Measurements from ENCODE around the gene ATL1.

The ATL1 gene

DNA sequence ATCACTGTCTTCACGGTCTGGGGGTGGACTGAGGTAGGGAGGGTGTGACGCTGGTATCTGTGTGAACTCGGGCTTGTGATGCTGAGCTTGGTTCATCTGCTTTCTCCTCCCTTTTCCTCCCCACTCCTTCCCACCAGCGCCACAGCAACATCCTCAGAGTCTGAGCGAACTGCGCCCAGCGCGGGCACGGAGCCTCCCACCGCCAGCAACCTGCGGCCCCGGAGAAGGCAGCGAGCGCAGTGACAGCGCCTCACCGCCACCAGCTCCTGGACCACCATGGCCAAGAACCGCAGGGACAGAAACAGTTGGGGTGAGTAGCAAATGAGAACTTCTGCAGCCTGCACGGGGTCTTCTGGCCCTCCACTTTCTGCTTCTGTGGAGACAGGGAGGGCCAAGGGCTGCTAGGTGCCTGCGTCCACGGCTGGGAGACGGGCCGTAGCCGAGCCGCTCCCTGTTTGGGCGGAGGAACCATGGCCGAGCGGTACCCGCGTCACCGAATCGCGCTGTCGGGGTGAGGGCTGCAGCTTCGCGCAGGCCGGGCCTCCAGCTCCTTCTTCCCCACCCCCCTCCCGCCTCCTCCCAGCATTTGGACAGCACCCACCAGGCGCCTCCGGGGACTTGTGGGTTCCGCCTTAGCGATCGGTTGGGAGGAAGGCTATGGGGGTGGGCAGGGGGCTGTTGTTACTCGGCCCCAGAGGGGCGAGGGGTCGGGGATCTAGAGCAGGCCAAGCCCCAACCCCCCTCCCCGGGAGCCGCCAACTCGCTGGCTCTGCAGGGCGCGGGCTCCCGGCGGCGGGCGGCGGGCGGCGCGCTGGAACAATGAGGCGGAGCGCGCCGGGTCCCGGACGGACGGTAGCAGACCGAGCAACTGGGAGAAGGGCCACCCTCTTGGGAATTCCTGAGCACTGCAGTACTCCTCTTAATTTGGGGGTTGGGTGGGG lies at the start of gene ATL1:
ATL1 (plus strand) TSS at position 156 of the 941 bp plus-strand sequence; CDS start at position 277, 121 bp downstream.
- peak; percentile 47 for DNase-seq (ENCODE audit: low read depth)

DNA sequence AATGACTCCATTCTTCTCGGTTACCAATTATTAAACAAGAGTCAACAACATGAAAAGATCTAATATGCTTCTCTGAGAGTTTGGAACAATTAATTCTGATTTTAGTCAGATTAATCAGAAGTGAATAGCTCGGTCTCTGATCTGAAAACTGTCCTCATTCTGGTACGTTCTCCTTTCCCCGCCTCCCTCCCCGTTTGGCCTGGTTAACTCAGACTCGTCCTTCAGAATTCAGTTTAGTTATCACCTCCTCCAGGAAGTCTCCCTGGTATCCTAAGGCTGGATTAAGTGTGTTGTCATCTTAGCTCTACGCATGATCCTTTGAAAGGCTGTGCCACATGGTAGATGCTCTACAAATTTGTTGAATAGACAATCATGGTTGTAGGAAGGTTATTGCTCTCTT lies 49.8 kb upstream of the ATL1 start:
- DNase-seq (ENCODE audit: low read depth) = no peak

DNA sequence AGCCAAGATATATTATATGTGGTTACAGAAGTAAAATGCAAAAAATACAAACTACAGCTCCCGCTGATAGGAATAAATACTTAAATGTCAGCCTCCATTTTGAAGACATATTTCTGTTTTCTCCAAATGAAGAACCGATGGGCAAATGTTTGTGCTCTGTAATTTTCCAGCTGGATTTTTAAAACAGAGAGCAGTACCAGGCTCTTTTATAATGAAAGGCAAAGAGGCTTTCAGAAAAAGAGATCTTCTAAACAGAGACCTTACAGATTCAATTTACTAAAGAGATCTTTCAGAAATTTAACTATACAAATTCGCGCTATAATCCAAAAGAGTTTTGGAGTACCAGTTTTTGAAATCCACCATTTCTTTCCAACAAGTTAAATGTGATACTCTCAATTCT lies 47.5 kb upstream of the ATL1 start:
- DNase-seq (ENCODE audit: low read depth) = no peak

DNA sequence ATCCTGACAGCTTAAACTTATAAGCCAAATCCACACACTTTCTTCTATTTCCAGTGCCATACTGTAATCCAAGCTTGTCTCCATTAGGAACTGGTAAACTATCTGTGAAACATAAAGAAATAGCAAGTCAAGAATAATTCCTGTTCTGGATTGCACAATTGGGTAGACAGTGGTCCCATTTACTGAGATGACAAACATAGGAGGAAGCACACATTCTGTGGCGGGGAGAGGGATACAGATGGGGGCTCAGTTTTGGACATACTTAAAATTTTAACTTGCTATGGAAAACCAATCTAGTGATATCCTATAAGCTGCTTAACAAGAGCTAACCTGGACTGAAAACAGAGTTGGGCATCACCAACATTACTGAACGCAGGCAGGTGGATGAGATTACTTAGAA lies 43.9 kb upstream of the ATL1 start:
- no peak for DNase-seq (ENCODE audit: low read depth)

DNA sequence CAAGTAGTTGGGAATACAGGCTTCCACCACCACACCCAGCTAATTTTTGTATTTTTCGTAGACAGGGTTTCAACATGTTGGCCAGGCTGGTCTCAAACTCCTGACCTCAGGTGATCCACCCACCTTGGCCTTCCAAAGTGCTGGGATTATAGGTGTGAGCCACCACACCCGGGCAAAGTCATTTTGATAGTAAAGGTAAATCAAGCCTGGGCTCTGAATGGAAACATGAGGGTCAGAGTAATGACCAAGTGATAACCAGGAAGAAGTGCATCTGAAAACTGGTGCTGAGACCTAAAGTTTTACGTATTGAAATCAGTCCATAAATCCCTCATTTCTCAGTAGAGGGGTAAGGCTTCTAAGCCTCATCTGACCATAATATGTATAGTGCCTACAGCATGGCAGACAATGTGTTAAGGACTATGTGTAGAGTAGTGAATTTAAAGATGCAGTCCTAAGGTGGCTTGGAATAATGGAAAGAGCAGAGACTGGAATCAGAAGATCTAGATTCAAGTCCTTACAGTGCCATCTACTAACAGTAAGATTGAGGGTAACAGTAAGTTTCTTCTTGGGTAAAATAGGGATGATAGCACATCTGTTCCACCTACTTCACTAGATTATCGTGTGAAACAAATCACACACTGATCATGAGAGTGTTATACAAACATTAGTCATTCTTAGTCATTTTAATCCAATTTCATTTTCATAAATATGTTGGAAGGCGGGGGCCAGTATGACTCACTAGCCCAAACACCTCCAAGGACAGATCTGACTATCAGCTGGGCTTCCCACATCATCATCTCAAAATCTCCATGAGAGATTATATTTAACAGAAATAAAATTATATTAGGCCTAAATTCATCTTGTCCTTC lies 38.8 kb upstream of the ATL1 start:
- peak; percentile 22 for DNase-seq (ENCODE audit: low read depth)

DNA sequence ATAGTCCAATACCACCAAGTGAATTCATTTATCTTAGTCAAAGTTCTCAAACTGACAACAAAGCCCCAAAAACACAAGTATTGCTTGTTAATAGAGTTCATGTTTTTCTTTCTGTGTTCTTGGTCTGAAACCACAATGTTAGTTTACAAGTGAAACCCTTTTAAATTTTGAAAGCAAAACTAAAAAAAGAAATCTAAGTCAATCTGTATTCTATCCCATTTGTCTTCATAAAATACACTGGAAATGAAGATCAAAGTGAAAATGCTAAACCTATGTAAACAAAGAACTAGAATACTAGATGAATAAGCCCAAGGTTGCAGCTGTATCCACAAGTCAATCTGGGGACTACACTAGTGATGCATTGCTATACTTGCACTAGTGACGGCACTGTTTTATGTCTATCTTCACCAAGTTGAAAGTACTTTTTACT lies 38.0 kb upstream of the ATL1 start:
- no peak for DNase-seq (ENCODE audit: low read depth)

DNA sequence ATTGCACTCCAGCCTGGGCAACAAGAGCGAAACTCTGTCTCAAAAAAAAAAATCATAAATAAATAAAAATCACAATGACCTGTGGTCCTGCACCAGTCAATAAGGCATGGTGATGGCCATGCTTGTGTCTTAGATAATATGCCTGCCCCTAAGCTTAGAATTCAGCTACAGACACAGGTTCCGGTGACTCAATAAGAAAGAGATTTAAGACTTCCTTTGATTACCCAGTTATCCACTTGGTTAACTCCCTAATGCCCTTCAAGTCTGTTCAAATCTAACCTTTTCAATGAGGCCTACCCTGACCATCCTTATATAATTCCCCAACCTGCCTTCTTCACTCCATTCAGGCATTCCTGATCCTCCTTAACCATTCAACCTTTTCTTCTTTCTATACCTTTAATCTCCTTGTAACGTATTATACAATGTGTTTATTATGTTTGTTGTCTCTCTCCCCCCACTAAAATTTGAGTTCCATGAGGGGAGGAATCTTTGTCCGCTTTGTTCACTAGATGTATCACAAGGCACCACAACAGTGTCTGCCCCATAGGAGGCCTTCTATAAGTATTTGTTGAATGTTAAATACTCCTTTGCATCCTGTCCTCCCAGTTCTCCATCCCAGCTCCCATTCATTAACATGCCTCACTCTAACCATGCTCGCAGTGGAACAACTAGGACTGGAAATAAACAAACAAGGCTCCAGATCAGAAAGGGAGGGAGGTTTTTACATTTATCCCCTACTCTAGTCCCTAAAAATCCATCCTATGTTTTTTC lies 36.5 kb upstream of the ATL1 start:
- DNase-seq (ENCODE audit: low read depth) = no peak

DNA sequence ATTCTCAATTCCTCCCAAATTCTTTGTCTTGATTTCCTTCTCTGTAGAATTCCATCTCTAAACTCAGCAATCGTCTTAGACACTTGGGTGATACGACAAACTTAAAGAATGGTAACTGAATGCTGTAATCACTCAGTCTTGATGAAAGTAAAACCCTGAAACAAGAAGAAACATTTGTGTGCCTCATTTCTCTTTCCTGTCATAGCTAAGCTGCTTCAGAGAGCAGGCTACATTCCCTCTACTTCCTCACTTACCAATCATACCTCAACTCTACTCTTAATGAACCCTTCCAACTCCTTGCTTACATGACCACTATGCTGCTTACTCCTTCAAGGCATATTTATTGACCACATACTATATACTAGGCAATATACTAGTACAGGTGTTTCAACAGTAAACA lies 35.9 kb upstream of the ATL1 start:
- no peak for DNase-seq (ENCODE audit: low read depth)

DNA sequence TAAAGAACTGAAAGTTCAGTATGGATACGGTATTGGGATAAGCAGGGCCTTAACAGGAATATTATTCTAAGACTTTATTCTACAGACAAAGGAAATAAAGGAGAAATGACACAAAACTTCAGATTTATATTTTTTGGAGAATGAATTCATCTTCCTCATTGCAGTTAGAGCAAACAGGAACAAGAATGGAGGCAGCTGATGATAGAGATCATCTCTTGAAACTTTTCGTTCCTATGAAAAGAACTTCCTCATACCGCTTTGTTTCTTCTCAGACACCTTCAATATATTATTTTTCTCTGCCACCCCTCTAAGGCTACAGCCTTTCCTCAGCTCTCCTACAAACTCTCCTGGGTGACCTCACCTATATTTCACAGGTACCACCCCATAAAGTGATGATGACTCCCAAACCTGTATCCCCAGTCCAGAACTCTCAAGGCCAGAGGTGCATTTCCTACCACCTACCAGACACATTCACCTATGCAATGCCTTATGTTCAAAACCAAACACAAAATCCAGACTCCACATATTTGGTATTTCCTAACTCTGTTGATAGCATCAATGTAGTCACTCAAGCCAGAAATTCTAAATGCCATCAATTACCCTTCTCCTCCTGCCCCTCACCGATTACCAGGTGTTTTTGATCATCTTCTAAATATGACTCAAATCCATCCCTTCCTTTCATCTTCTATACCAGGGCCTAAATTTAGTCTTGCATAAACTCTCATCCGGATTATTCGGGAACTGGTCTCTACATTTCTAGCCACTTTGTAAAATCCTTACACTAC lies 35.0 kb upstream of the ATL1 start:
- no peak for DNase-seq (ENCODE audit: low read depth)

DNA sequence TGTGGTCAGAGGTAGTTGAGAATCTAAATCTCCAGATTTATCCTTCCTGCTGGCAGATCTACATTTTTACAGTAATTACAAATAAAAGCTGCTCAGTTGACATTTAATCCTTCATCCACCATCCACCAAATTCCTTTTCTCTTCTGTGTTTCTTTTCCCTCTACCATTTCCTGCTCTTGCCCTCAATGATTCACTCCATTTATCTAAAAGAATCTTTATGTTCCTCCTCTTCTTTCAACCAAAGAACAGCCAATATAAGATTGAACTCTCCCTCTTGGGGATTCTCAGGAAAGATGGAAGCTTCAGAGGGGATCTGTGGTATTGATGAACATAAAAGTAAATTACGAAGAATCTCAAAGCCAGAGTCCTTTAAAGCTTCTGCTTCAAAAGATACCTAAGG lies 31.9 kb upstream of the ATL1 start:
- no peak for DNase-seq (ENCODE audit: low read depth)

DNA sequence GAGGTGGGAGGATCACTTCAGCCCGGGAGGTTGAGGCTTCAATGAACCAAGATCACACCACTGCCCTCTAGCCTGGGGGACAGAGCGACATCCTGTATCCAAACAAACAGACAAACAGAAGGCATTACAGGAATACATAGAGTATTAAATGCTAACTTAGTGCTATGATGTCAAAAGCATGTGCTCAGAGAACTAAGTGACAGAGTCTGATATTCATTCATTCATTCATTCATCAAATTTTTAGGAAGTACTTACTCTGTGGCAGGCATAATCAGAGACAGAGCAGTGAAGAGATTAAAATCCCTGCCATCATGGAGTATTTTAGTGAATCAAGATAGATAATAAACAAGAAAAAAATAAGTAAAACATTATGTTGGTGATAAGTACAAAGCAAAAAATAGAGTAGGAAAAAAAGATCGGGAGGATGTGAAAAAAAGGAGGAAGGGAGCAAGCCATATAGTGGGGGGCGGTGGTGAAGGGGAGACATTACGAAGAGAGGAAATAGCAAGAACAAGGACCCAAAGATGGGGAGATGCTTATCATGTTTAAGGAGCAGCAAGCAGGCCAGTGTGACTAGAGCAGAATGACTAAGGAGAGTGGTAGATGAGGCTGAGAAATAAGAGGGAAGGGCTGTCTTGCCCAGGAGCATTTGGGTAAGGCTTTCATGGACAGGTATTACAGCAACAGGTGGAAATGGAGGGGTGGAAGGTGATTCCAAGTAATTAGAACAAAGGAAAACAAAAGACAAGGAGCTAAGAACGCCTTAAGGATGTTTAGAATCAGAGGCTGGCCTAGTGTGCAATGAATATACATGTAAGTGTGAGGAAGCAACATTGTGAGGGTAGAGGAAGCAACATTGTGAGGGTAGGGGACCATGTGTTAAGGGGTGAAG lies 30.4 kb upstream of the ATL1 start:
- DNase-seq (ENCODE audit: low read depth) = no peak

DNA sequence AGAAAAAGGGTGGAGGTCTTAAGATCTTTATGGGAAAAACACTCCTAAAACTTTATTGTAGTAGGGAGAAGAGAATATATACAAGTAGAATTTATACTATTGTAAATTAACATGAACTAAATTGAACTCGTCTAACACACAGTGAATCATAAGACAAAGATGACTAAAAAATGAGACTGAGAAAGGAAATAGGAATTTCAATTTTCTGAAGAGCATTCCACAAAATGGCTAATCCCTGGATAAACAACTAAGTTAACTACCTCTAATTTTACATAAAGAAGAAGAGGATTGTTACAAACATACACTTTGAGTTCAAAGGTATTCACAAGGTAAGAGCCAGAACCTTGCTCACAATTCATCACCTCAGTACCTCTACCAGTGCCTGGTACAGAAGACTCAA lies 29.6 kb upstream of the ATL1 start:
- no peak for DNase-seq (ENCODE audit: low read depth)

DNA sequence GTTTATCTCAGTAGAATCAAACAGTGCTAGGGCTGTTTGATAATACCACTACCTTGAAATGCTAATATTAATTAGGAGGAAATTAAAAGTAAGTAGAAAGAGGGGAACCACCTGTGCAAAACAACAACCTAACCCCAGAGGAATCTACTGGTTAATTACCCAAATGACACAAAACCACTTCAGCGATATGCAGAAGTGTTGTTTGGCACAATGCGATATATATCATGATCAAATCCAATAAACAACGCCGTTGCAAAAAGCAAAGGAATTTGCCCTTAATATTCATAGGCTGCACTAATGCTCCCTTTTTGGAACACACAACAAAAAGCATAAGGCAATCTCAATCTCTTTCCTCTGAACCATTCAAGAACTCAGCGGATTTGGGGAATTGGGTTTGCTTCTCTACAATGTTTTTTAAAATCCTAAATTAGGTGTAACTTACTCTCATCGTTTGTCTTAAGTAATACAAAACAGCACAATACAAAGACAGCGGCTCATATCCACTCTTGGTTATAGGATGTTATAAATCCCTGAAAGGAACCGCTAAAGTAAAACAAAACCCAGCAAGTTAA lies 29.1 kb upstream of the ATL1 start:
- DNase-seq (ENCODE audit: low read depth) = no peak

DNA sequence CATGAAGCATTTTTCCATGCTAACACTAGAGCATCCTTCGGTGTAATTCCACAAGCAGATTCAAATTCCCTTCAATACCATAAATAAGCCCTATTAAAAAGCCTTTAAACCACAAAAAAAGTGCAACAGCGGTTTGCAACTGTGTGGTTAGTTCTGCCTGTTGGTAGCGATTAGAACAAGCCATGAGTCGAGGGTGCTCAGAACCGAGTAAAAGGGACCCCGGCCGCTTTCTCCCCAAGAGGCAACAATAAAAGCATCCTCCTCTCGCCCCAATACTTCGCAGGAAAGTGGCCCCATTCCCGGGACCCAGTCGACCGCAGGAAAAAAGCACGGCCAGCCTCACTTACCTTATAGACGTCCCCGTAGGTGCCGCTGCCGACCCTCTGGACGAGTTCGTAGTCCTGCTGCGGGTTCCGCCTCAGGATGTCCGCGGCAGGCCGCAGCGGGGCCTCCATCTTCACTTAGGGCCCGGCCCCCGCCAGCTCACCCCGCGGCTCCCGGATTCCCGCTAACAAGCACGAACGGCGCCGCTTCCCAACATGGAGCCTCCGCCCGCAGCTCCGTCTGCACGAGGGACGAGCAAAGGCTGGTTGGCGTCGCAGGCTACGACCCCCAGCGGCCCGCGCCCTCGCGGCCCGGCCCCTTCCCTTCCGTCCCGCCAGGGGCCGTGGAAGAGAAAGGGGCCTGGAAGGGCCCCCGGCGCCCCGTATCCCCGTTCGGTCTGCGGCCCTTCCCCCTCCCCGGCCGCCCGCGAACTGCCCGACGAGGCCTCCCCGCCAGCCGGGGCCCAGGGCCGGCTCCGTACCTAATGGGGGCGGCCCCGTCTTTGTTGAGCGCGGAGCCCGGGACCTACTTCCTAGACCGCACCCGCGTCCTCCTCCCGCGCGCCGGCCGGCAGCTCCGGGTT lies 28.1 kb upstream of the ATL1 start:
- no peak for DNase-seq (ENCODE audit: low read depth)

DNA sequence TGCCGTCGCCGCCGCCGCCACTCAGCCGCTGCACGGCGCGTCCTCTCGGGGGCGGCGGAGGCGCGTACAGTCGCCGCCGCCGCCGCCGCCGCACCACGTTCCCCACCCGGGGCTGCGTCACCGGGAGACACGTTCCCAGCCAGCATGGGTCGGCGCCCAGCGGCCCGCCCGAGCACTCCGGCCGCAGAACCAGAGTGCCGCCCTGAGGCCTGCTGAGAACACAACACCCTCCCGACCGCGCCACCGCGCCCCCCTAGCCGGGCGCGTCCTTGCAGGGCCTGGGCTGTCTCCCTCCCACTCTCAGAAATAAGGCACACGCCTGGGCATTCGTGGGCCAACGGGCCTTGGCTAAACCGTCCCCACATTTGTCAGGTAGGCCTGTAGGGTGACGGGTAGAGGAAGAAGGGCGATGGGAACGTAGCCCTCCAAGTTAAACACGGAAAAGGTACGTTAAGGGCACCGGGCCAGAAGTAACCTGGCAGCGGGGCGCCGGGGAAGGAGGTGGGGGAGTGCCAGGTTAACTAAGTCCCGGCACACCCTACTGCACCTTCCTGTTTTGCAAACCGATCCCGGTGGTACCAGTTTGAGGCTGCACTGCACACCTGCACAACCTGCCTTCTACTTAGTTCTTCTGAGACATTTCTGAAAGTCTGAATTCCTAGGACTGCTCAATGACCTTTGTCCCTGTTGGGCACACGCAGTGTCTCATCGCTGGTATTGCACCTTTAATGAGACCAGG lies 27.3 kb upstream of the ATL1 start, which contains the start of gene MAP4K5:
MAP4K5 (minus strand) TSS at position 68 of the 739 bp plus-strand sequence. CDS start 520 bp downstream, outside the sequence.
- peak; percentile 83 for DNase-seq (ENCODE audit: low read depth)

DNA sequence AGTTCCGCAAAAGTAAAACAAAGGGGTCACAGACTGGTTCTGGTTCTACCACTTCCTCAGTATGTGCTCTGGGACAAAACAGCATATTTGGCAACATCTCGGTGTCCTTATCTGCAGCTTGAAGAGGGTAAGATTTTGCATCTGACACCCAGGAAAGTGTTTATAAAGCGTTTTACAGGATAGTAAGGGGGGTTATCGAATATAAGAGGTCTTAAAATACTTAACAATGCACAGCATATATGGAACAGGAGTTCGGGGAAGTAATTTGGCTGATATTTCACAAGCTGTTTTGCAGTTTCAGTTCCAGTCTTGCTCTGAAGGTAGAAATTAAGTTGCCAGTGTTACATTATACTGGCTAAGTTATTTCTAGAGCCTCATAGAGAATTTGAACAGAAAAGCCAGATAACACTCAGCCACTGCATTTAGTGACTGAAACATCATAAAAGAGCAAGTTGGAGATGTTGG lies 26.7 kb upstream of the ATL1 start:
- DNase-seq (ENCODE audit: low read depth) = no peak

DNA sequence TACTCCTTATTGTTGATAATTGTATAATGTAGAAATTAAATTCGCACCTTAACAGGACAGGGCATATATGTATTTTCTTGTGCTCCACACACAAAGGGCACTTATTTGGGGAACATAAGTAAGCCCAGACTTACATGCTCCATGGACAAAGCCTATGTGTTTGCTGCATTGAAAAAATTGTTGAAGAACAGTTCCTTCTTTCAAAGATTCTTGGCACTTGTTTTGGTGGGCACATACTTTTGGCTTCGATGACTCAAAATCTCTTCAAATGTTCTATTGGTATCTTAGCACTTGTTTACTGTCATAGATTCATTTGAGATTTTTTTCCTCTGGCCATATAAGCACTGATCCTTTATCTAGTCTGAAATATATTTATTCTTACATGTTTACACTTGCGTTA lies 26.1 kb upstream of the ATL1 start:
- DNase-seq (ENCODE audit: low read depth) = no peak

DNA sequence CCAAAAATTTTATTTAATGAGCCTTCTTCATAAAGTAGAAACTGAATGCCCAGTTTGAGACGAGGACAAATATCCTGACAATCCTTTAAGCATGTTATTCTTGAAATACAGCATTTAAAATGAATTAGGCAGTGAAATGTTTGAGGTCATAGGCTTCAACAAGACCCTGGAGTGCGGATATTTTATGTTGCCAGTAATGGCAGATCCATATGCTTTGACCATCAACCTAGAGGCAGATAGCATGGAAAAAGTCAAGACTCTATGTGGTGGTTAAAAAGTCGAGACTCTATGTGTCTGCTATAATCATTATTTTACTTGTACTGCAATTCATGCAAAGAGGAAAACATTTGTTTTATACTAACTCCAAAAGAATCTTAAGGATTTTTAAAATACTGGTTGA lies 25.5 kb upstream of the ATL1 start:
- DNase-seq (ENCODE audit: low read depth) = no peak
